Hematopoietic multipotent progenitor cell treated with erythropoietin and hydrocortisone succinate and interleukin-3 and kit ligand, for 8 days (in vitro differentiated cells): ENCODE results near the gene RNF133.

Source experiments
- DNase-seq: peaks from one replicate; pipeline ENCODE4 v3.0.0-alpha.2; 2015

The RNF133 gene, protein sequence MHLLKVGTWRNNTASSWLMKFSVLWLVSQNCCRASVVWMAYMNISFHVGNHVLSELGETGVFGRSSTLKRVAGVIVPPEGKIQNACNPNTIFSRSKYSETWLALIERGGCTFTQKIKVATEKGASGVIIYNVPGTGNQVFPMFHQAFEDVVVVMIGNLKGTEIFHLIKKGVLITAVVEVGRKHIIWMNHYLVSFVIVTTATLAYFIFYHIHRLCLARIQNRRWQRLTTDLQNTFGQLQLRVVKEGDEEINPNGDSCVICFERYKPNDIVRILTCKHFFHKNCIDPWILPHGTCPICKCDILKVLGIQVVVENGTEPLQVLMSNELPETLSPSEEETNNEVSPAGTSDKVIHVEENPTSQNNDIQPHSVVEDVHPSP

DNA sequence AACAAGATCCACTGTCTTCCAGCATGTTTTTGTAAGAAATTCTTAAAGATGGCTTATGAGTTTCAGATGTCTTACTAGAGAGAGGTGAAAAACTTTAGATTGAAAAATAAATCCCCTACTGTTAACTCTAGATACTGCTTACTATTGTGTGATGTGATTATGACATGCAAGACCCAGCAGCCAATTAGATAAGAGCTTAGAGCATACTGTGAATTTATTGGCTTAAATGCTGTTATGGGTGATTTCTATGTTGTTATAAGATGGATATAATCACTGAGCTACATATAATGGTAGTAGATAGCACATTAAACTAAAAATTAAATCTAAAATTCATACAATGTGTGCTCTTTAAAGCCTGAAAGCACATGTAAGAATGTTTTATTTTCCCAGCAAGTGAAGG lies at the start of gene RNF133:
Gene RNF133 (minus strand): TSS at position 101 of the 400 bp plus-strand sequence. CDS start 199 bp downstream, outside the sequence.
- no peak for DNase-seq

DNA sequence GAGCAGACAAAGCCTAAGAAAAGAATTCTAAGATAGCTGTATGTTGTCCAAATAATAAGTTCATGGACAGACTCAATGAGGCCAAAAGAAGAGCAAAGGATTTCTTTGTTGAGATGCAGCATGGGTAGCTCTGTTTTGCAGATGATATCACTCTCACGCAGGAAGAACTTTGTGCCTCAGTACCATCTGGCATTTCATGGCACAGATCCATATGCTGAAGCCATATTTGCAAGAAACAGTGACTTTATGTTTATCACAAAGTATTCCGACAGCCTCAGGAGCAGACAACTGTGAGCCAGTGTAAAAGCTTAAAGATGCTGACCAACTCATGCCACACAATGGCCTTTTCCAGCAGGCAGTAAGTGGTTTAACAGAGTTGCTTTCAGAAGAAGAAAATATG lies 49.3 kb upstream of the RNF133 start:
- no peak for DNase-seq

DNA sequence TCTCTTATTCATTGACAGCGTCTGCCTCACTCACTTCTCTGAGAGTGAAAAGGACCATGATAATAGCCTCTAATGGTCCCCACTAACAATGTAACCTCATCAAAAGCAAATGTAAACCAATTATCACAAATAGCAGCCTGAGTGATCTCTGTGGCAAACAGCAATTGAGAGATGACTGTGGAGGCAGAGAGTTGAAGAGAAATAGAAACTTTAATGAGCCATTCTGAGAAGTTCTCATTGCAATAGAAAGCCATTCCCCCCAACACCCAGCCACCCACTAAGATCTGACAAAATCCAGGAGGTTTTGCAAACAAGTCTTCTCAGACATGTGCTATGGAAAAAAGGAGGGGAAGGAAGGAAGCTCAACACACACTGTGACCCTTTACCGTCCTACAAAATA lies 48.0 kb upstream of the RNF133 start:
- no peak for DNase-seq

DNA sequence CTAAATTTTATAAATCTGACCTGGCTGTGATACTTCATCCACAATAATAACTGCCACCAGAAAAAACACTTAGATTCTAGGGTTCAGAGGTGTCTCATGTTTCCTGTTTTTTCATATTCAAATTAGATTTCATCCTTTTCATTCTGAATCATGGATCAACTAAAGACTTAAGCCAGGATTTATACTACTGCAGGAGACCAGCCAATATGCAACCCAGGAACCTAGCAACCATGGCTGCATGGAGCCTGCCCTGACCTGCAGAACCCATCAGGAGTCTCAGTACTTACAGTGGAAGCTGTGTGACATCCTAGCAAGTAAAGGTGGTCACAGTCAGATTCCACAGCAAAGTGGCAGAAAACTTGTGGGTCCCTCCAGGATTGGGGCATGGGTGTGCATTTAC lies 44.3 kb upstream of the RNF133 start:
- DNase-seq: no peak

DNA sequence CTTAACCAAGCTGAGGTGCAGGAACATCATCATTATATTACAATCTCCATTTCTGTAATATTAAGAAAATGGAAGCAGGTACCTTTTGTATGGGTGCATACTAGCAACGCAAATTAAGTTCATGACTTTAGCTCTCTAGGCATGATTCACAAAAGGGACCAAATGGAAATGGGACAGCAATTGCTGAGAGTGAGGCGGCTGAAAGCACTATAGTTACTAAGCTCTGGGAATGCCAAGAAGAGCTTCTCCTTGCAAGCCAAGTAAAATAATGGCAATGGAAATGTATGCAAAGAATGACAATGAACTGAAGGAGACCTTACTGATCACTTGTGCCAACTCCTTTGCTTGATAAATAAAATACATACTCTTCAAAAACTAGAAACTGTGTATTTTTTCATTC lies 40.0 kb upstream of the RNF133 start:
- no peak for DNase-seq

DNA sequence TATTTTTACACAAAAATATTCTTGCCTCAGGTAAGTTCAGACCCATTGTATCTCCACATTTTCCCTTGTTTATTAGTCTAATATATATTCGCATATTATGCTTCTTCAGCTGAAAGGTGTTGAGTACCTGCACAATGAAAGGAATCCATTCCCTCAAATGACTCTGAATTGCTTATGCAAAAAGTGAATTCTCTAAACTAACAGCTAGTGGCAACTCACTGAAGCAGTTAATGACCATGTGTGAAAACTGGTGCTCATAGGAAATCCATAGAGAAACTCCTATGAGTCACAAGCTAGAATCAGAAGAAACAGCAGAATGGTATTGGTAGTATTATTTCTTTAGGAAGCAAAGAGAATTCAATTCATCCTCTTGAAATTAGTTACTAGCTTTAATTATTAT lies 37.3 kb upstream of the RNF133 start:
- DNase-seq: no peak

DNA sequence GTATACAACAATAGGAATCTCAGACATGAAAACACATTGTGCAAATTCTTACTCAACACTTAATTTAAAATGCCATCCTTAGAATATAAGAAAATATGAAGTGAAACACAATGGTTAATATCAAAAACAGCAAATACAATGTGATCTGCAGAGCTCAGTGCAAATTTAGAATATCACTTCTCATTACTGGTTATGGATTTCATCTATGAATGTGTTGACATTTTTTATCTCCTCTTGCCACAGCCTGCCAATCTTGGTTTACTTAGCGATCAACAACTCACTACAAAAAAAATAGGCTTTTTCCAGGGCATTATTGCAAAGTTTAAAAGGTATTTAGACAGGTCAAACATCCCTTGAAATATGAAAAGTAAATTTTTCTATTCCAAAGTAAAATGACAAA lies 28.8 kb upstream of the RNF133 start:
- no peak for DNase-seq

DNA sequence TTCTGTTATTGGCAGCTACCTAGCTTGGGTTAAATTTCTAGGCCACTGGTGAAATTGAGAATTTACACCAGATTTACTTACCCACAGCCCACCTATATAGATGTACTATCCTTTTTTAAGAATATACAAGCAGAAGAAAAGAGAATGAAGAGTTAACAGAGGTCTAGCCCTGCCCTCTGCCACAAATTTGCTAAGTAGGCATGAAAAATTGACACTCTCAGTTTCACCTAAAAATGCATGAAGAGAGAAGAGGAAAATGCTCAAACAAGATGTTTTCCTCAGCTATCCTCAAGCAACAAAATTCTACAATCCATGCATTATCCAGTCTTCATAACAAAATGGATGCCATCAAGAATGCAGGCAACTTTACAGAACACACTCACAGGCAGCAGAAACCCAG lies 28.4 kb upstream of the RNF133 start:
- DNase-seq: no peak

DNA sequence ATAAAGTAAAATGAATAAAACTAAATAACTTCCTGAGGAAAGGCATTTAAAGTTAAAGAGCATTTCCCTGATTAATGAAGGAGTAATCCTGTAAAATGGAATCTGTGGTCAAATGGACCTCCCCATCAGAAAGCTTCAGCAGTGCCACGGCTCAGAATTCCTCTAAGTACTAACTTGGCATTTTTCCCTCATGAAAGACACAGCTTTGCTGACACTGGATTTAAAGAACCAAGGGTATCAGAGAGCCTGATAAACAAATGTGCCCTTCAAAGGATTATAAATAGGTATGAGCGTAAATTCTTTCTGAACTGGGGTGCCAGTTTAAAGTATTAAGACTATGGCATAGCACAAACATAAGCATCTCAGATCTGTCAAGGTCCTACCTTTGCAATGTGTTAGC lies 28.0 kb upstream of the RNF133 start:
- no peak for DNase-seq

DNA sequence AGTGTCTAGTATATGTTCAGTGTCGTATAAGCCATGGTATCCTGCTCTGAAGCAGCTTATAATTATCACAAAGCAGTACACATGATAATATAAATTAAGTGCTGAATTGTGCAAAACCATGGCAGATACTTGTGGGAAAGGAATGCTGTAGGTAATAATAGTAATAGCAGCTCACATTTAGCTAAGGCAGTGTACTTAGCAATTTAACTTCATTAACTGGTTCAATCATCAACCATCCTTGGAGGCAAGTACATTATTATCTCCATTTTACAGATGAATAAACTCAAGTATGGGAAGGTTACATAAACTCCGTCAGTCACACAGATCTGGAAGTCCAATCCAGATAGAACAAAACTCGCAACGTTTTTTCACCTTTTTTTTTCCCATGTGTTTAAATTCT lies 25.4 kb upstream of the RNF133 start:
- DNase-seq: no peak

DNA sequence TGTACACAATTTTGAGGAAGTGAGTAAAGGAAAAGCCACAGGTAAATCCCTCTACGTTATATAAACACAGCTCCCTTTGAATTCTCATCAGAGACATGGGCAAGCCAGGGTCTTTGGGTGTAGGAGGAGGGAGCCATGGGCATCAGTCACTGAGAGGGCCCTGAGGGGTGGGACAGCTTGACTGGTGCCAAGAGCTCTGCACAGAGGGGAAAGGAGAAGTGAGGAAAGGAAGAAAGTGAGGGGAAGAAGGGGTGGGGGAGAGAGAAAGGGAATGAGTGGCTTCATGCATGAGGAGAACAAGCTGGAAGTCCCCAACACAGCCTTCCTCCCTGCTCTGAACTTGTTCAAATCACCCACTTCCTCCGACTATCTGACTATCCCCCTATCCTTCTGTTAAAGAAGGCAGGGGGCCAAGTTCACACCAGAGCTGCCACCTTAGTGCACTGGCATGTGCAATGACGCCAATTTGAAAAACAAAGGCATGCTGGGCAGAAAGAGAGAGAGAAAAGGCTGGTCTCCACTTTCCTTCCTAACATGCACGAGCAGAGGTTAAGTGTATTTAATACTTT lies 20.2 kb upstream of the RNF133 start:
- no peak for DNase-seq

DNA sequence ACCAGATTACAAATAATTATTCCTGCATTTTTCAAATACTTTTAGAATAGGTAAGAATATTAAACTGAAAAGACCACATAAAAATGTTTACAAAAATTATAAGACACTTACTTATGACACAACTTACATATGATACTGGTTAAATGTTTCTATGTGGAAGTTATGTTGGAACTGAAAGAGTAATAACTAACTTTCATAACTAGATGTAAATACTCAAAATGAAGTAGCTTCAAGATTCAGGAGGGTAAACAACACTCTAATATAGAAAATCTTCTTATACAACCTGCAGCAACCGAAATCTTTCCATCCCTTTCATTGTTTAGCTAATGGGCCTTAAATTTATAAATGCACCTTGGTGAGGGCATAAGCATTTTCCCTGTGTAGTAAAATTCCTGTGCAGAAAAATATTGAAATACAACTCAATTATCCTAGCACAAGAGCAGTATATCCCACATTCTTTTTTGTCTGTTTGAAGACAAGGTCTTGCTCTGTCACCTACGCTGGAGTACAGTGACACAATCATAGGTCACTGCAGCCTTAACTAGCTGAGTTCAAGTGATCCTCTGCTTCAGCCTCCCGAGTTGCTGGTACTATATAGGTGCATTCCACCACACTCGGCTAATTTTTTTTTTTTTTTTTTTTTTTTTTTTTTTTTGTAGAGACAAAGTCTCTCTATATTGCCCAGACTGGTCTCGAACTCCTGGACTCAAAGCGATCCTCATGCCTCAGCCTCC lies 18.6 kb upstream of the RNF133 start:
- no peak for DNase-seq

DNA sequence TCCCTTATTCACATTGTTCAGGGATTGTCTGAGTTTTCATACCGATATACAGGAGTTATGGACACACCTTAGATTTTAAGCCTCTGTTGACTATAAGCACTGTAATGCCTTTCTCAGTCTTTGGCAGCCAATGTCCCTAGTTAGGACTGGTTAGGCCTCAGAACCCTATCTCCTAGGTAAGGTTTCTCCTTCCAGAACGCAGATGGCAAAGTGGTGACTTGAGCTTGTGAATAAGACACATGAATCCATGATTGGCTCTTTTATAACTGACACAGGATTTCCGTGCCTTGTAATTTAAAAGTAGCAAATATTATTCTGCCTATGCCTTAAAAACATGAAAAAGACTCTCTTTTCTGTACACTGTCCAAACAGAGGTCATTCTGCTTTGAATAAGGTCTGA lies 16.3 kb upstream of the RNF133 start:
- DNase-seq: no peak

DNA sequence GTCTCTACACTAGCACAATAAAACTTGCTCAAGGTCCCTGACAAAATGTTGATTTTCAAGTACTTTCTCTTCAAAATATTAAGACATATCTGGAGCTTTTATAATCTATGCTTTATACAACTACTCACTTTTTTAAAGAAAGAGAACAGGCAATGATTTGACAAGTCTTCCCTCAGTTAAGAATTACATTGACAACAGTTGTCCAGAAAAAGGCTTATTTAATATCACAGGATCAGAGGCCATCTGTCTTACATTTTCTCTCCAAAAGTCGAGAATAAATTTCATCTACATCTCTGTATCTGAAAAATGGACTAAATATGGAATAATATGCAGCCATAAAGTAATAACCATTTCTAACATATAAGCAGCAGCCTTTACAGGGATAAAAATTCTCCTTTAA lies 12.0 kb upstream of the RNF133 start:
- DNase-seq: no peak

DNA sequence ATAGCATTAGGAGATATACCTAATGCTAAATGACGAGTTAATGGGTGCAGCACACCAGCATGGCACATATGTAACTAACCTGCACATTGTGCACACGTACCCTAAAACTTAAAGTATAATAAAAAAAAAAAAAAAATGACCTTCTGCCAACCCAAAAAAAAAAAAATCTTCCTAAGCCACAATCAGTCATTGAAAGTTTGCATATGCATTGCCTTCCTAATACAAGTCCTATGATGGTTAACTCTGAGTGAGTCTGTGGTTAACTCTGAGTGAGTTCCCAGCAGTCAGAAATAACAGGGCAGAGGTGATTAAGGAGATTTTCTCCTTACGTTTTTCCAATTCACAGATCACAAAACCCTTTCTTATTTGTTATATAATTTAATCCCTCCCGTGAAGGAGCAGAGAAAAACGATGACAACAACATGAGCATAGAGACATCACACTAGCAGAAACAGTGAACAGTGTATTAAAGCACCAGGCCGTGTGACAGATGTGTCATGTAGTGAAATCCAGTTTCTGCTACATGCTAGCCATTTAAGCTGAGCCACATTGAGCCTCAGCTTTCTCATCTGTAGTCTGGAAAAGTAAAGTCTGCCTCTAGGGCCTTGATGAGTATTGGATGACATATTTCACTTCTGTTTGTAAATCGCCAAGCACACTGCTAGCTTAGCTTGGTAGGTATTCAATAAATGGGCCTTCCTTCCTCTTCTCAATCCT lies 11.2 kb upstream of the RNF133 start:
- DNase-seq: no peak

DNA sequence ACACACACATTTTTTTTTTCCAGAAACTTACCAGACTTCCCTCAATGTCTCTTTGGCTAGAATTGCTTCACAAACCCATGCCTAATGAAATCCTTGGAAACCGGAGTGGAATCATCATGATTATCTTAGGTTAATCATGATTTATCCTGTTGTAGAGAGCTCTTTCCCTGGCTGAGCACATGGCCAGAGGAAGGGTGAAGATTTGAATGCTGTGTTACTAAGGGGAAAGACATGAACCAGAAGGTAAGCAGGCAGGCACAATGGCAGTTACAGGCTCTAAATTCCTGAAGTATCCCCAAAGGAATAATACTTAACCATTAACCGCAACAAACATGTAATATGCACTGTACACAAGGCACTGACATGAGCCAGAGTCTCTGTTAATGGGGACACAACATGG lies 7.9 kb upstream of the RNF133 start:
- DNase-seq: no peak

DNA sequence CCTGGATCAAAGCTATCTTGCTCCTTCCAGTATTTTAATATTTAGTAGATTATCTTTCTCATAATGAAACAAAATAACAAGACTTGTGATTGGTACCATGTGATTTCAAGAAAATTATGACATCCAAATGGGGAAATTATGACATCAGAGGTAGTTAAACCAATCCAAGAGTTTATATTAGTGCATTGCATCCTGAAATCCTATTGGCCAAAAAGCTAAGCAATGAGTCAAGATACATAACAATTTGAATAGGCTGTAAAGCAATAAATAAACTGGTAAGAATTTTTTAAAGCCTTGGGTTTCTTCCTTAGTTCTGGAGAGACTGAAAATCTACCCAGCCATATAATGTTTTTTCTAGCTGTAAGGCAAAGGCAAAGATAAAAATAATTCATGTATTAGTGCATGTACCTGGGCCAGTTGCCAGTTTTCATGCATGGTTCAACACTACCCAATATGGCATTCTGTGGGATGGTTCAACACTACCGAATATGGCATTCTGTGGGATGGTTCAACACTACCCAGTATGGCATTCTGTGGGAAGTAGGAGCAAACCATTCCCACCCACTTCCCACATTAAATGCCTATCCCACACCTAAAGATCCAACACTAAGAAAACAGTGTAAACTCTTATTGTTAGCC lies 4.1 kb upstream of the RNF133 start, which contains the start of gene RNF148:
Gene RNF148 (minus strand): TSS at position 51 of the 639 bp plus-strand sequence. CDS start 172 bp downstream, outside the sequence.
- no peak for DNase-seq

DNA sequence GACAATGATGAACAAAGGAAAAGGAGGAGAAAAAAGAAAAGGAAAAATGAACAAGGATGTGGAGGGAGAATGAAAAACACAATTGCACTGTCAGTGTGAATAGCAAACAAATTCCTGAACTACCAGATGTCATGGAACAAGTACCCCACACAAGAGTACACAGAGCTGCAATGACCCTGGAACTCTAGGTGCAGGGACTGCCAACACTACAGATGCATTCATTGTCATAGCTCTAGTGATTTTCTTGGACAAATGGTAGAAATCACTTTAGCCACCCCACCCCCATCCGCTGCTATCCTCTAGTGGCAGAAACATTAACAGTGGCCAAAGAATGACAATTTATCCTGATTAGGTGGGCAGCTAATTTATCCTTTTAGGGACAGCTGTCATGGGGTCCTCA lies 3.1 kb downstream of the RNF133 start:
- no peak for DNase-seq

DNA sequence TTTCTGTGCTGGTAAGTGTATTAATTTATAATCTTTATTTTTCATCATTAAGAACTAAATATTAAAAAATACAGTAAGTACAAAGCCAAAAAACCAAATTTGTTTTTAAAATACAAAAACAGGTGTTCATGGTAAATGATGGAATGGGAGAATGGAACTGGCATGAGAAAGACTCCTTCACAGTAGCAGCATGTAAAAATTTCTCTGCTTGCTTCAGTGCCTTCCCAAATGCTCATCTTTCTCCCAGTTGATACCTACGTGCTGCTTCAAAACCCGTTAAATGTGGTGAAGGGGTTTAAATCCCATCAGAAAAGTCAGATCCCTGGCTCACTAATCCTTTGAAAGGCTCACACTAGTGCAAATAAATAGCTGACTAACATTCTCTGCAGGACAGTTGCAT lies 4.2 kb downstream of the RNF133 start:
- no peak for DNase-seq

DNA sequence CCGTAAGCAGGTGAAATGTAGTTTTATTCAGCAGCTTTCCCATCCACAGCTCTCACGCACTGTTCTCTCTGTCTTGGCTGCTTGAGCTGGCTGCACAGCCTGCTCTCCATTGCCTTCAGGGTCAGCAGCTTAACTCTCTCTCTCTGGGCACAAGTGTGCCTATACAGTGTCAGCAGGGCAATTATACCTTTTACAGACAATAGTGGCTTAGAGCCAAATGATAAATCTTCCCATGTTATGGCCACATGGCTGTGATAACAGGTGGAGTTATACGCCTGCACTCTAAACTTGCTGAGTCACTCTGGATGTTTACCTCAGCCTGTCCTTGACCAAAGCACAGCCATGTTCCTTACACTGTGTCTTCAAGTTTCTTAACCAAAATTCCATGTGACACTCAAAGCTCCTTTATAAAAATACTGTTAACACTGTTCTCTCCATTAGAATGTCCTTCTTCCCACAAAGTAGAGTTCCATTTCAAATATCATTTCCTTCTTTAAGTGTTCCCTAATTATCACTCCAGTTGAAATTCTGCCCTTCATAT lies 6.1 kb downstream of the RNF133 start:
- no peak for DNase-seq

DNA sequence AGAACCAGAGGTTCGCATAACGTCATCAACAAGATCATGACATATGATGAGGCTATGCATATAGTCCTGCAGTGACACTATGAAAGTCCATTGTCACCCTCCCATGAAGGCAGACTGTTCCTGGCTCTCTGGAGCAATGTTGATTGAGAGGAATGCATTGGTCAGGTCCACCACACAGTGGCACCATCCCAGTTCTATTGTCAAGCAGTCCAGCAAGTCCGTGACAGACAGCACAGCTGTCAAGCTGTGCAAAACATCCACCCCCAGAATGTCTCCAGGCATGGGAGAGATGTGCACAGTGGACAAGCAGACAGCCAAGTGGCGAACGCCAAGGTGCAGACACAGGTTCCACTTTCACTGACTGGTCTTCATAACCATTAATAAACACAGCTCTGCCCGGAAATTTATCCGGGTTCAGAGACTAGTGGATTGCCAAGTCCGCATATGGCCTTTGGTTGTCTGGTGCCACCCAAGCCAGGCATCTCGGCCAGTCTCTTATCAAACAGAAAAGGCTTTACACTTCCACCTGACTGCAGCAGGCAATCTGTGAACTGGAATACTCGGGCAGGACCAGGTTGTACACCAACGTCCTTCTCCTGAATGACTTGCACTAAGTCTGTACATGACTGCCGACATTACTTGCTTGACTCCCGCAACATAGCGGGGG lies 7.2 kb downstream of the RNF133 start:
- DNase-seq: no peak
